Transverse colon (tissue), 4 donors: ENCODE results near the gene SPEG. TPM values are rescaled to one million over a fixed set of nuclear protein-coding genes. Genes with fewer than 3 reads are reported as not detected.

Experiments
- DNase-seq: peaks from one replicate; pipeline ENCODE4 v3.0.0-alpha.2; 2019
- H3K27ac ChIP-seq, 4 donors: fragments of 200-600 bp; sonication (generic); 2 replicates each; pipeline ENCODE4 v1.5.1; 2016 to 2018; ENCODE audit warnings: inconsistent platforms in 4 of 4
- H3K27me3 ChIP-seq: fragments of 200-600 bp; sonication (generic); 2 replicates; pipeline ENCODE4 v1.5.1; 2017; ENCODE audit warnings: inconsistent platforms
- H3K36me3 ChIP-seq, 4 donors: fragments of 200-600 bp; sonication (generic); 2 replicates each; pipeline ENCODE4 v1.5.1; 2017 to 2019; ENCODE audit warnings: inconsistent platforms in 4 of 4
- H3K4me1 ChIP-seq, 4 donors: fragments of 200-600 bp; sonication (generic); 2 replicates each; pipeline ENCODE4 v1.5.1; 2017 to 2020; ENCODE audit warnings: inconsistent platforms in 4 of 4
- H3K4me3 ChIP-seq, 4 donors: fragments of 200-600 bp; sonication (generic); 1 replicate in 1 of 4; 2 replicates in 3 of 4; pipeline versions ENCODE4 v1.5.1 to v1.6.1; 2017 to 2019; ENCODE audit warnings: inconsistent platforms in 4 of 4
- H3K9me3 ChIP-seq, 2 donors: fragments of 200-600 bp; sonication (generic); 2 replicates each; pipeline ENCODE4 v1.5.1; 2017 to 2019; ENCODE audit warnings: inconsistent platforms in 2 of 2
- CTCF ChIP-seq, 5 experiments: fragments of 200-600 bp in 3 of 5; fragments of 450-650 bp in 2 of 5; sonication (generic) in 3 of 5; IDR thresholded peaks; 1 replicate in 2 of 5; 2 replicates in 3 of 5; pipeline ENCODE4 v1.5.1; 2016 to 2017; ENCODE audit warnings: antibody characterized with exemption in 5 of 5, inconsistent platforms in 3 of 5, mild to moderate bottlenecking in 2 of 5, moderate library complexity in 1 of 5
- EP300 ChIP-seq: sonication (generic); formaldehyde crosslinking; IDR thresholded peaks from one replicate; pipeline ENCODE4 v1.6.1; 2017; ENCODE audit warnings: antibody characterized with exemption, low read depth
- POLR2A ChIP-seq: fragments of 450-650 bp; IDR thresholded peaks from one replicate; pipeline ENCODE4 v1.6.1; 2016; ENCODE audit warnings: antibody characterized with exemption, mild to moderate bottlenecking, moderate library complexity
- POLR2AphosphoS5 ChIP-seq, 3 donors: sonication (generic); formaldehyde crosslinking; IDR thresholded peaks; one replicate each; pipeline ENCODE4 v1.6.1; 2016; ENCODE audit warnings: antibody characterized with exemption in 3 of 3
- WGBS, 2 donors: methylation state at CpG; one replicate each; pipeline ENCODE4 v1.1.5; 2018; ENCODE audit warnings: low coverage in 1 of 2; 5-methylcytosine and 5-hydroxymethylcytosine counted together
- in situ Hi-C, 4 donors: fragments of 200-750 bp; cut with MboI; loops; one replicate each; pipeline versions ENCODE4 v1.15.0 to v1.15.1; 2017; ENCODE audit warnings: low sequenced_read_pairs in 3 of 4, low pct_ligation_motif_present in 1 of 4, low pct_unique_long_range_greater_than_20kb in 1 of 4
- intact Hi-C: fragments of 100-400 bp; cut with DNase I; formaldehyde crosslinking; loops from one replicate; pipeline ENCODE4 v1.15.1; 2023; ENCODE audit warnings: low total_unique reads
- total RNA-seq, 4 donors: library from RNA; depleted of rRNA; stranded (reverse); fragments of >200 nt; gene quantifications; one replicate each; pipeline ENCODE4 v1.1.0, GENCODE V29; 2016

The SPEG gene
- total RNA-seq, 4 donors from 2014 or later: 26.5 to 95.8 (median 48.5) TPM

GRCh38 chr2:219527076-219527394 is 92.4 kb downstream of the SPEG start:
- TF ChIP-seq EP300 (no peak), POLR2A (no peak), POLR2AphosphoS5 (IDR thresholded peaks at IDR 0.05) (no peak), CTCF (IDR thresholded peaks at IDR 0.05) (no peak)
- in situ Hi-C loops (loop anchor here in 3 of 4 donors (10.0 kb wide), 2 partner anchors 52 to 122 kb away; no protein-coding TSS in a partner anchor), intact Hi-C loops (no loop called here)
- no peak for DNase-seq
- Histone ChIP-seq H3K27ac (no peak overlapping the region), H3K9me3 (no peaks in the 10 kb centered on the region), H3K4me1 (peaks cover 8 to 18% (median 11%) of the 10 kb centered on the region in 4 donors), H3K4me3 (no peak overlapping the region), H3K36me3 (no peaks in the 10 kb centered on the region), H3K27me3 (peaks cover 92% of the 10 kb centered on the region)
- WGBS, 2 donors: 54% methylated on average over 4 of the region's 6 CpGs; no CpG with 5 or more reads in 1 of the 2 donors

- WGBS, 2 donors: 29 to 61% methylated on average over 1 to 5 of the region's 5 CpGs
- in situ Hi-C loops (loop anchor here in 3 of 4 donors (10.0 kb wide), 2 partner anchors 53 to 123 kb away; no protein-coding TSS in a partner anchor), intact Hi-C loops (no loop called here)
- Histone ChIP-seq H3K9me3 (no peaks in the 10 kb centered on the region), H3K27me3 (peaks cover 91% of the 10 kb centered on the region), H3K36me3 (no peaks in the 10 kb centered on the region), H3K4me1 (peaks cover 5 to 14% (median 9%) of the 10 kb centered on the region in 4 donors), H3K4me3 (no peak overlapping the region), H3K27ac (no peak overlapping the region)
- no peak for DNase-seq
- TF ChIP-seq EP300: no peak
- TF ChIP-seq POLR2AphosphoS5 (IDR thresholded peaks at IDR 0.05): no peak
- no peak for TF ChIP-seq POLR2A
- no peak for TF ChIP-seq CTCF (IDR thresholded peaks at IDR 0.05)
Observed at GRCh38 chr2:219527472-219527871, 92.8 kb downstream of the SPEG start.

- in situ Hi-C loops: loop anchor here in 2 of 4 donors (10.0 kb wide), 2 partner anchors 104 to 114 kb away; no protein-coding TSS in a partner anchor
- intact Hi-C loops: loop anchor here (2.0 to 5.0 kb wide), 2 partner anchors 53 to 130 kb away; no protein-coding TSS in a partner anchor
- no peaks in the 10 kb centered on the region for H3K9me3 ChIP-seq
- TF ChIP-seq POLR2AphosphoS5 (IDR thresholded peaks at IDR 0.05) (no peak), CTCF (IDR thresholded peaks at IDR 0.05) (peak; percentile 95 to 98 (median 97)), EP300 (no peak), POLR2A (no peak)
- 16% methylated on average over 21 of the region's 21 CpGs; no CpG with 5 or more reads in 1 of the 2 donors for WGBS, 2 donors
- H3K27ac ChIP-seq: no peak overlapping the region
- H3K4me1 ChIP-seq: peaks cover 0 to 5% (median 0%) of the 10 kb centered on the region in 4 donors
- H3K4me3 ChIP-seq: no peak overlapping the region
- H3K36me3 ChIP-seq: no peaks in the 10 kb centered on the region
- peaks cover 63% of the 10 kb centered on the region for H3K27me3 ChIP-seq
- peak; percentile 84 for DNase-seq
Observed at GRCh38 chr2:219530048-219530963, 95.7 kb downstream of the SPEG start.

- TF ChIP-seq POLR2AphosphoS5 (IDR thresholded peaks at IDR 0.05): no peak
- no peak for TF ChIP-seq CTCF (IDR thresholded peaks at IDR 0.05)
- TF ChIP-seq EP300: no peak
- TF ChIP-seq POLR2A: no peak
- Histone ChIP-seq H3K36me3 (no peaks in the 10 kb centered on the region), H3K4me1 (peaks cover 0 to 5% (median 0%) of the 10 kb centered on the region in 4 donors), H3K9me3 (no peaks in the 10 kb centered on the region), H3K27me3 (peaks cover 48% of the 10 kb centered on the region), H3K27ac (no peak overlapping the region), H3K4me3 (no peak overlapping the region)
- intact Hi-C loops: loop anchor here (2.0 to 5.0 kb wide), 2 partner anchors 55 to 131 kb away; no protein-coding TSS in a partner anchor
- no peak for DNase-seq
- WGBS, 2 donors: 48 to 90% methylated on average over 2 to 16 of the region's 20 CpGs
- in situ Hi-C loops: loop anchor here in 2 of 4 donors (10.0 kb wide), 2 partner anchors 103 to 113 kb away; no protein-coding TSS in a partner anchor
Observed at GRCh38 chr2:219531639-219532377, 97.2 kb downstream of the SPEG start.
